ENCODE results near the gene FAM9C. TPM values are rescaled to one million over a fixed set of nuclear protein-coding genes. Genes with fewer than 3 reads are reported as not detected.

FAM9C gene
- total RNA-seq, 4 donors from 2014 or later: not detected

- ATAC-seq (ENCODE audit: low FRiP score) (no peak), DNase-seq (ENCODE audit: low spot score) (no peak)
- no peak for TF ChIP-seq CTCF (IDR thresholded peaks at IDR 0.05)
Observed at GRCh38 chrX:12987900-12988594, 56.4 kb downstream of the FAM9C start.

GRCh38 chrX:12987340-12987739 is 57.1 kb downstream of the FAM9C start:
- ATAC-seq (ENCODE audit: low FRiP score): no peak
- DNase-seq (ENCODE audit: low spot score): no peak
- TF ChIP-seq CTCF (IDR thresholded peaks at IDR 0.05): no peak

GRCh38 chrX:12986886-12987285 is 57.5 kb downstream of the FAM9C start:
- no peak for ATAC-seq (ENCODE audit: low FRiP score)
- no peak for DNase-seq (ENCODE audit: low spot score)
- TF ChIP-seq CTCF (IDR thresholded peaks at IDR 0.05): no peak

GRCh38 chrX:12986164-12986779 is 58.1 kb downstream of the FAM9C start:
- TF ChIP-seq CTCF (IDR thresholded peaks at IDR 0.05): no peak
- DNase-seq (ENCODE audit: low spot score) (no peak), ATAC-seq (ENCODE audit: low FRiP score) (no peak)

Other genes with a start within 250 kb of the FAM9C start
- 1 to 10 TPM in 2 of 4 donors, under 1 TPM in 2; 0.32 to 1.3 (median 0.95) TPM for gene TLR7, start 177.5 kb downstream of the FAM9C start, total RNA-seq
- gene TLR8, start 138.0 kb downstream of the FAM9C start, total RNA-seq: 10 to 100 TPM in 1 of 4 donors, 1 to 10 TPM in 3; 1.4 to 10.9 (median 6.1) TPM
- gene TMSB4X, start 69.5 kb downstream of the FAM9C start, total RNA-seq: 1,000 to 10,000 TPM; 3,948 to 5,890 (median 5,138) TPM